Measurements from ENCODE around the gene ADPRH.

DNA sequence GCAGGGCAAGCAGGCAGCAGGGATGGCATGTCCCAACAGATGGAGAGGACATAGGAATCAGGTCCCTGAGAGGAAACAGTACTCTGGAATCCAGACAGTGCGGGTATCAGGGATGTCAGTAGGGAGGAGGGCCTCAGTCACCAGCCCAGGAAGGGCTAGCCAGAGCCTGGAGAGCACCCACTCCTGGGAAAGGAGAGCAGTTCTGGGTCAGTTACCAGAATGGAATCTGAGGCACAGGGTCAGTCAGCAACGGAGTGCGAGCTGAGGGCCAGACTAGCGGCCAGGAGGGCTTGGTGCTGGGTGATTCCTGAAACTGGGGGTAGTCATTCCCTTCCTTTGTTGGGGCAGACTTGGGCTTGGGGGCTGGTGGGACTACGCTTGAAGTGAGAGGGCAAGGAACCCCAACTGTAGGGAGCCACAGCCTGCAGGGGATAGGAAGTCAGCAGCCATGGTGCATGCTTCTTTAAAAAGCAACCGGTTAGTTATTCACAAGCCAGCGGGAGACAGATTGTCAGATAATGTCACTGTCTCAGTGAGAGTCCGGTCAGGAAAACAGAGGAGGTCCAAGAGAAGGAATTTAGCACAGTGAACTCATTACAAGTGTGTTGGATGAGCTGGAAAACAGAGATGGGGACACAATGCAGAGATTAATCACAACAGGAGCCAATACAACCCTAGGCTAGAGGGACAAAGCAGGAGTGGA is 46.3 kb downstream of the ADPRH start:
- TF ChIP-seq ATF3 (IDR thresholded peaks at IDR 0.05), result no peak
- TF ChIP-seq MAX (IDR thresholded peaks at IDR 0.05), result no peak

Measured in HCT116 (cell line).